EH (cell line): Measurements from ENCODE around the gene SEC61A2.

Source experiments
- DNase-seq: peaks from one replicate; pipeline ENCODE4 v3.0.0-alpha.2; 2015; ENCODE audit warnings: low read depth

The SEC61A2 gene

DNA sequence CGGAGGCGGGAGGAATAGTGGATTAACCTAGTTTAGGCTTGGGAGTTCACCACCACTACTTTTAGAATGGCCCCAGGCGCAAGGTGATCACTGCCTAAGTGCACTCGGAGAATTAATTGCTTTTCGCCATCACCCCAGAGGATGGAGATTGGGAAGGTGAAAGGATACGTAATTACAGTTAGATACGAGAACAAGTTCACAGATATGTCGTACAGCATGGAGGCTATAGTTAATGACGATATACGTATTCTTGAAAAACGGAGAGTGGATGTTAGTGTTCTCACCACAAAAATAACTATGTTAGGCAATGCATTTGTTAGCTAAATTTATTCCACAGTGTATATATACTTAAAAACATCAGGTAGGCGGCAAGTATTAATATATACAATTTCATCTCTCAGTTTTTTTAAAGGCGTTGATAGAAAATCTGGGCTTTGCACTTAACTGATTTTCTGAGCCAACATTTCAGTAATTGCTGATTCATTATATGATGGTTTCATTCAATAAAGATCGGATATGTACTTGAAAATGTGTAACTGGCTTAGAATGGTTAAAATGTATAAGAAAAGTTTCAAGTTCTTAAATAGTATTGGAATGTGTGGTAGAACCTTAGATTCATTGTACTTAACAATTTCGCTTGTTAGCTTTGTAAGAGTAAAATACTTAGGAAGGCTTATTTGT is 67.2 kb downstream of the SEC61A2 start:
- DNase-seq, result no peak

DNA sequence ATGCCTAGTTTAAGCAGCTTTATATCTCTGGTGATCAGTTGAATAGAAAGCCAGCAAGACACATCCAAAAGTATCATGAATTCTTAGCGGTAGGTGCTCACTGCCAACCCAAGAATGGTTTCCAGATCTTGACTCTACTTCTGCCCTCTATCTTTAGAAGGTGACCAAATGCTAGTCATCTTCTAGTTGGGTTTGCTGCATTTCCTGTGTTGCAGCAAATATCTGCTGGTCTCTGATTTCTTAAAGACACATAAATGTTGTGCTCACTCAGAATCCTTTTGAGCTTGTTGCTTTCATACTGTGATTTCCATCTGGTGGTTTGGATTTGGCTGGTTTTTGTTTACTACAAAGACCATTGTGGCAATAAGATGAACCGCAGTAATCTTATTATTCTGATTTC is 68.7 kb downstream of the SEC61A2 start:
- DNase-seq, result no peak

DNA sequence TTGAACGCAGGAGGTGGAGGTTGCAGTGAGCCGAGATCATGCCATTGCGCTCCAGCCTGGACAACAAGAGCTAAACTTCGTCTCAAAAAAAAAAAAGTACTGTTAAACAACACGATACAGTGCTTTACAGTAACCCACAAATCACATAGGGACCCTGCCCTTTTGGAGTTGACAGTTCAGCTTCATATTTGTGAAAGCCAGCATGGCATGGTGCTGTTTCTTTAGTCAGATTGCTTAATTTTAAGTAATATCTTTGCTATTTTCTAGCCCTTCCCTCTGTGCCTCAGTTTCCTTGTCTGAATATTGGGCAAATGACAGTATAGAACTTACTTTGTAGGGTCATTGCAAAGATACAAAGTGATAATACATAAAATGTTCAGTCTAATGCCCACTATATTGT is 71.4 kb downstream of the SEC61A2 start:
- no peak for DNase-seq

GRCh38 chr10:12201543-12201942 is 72.1 kb downstream of the SEC61A2 start:
- DNase-seq, result no peak

DNA sequence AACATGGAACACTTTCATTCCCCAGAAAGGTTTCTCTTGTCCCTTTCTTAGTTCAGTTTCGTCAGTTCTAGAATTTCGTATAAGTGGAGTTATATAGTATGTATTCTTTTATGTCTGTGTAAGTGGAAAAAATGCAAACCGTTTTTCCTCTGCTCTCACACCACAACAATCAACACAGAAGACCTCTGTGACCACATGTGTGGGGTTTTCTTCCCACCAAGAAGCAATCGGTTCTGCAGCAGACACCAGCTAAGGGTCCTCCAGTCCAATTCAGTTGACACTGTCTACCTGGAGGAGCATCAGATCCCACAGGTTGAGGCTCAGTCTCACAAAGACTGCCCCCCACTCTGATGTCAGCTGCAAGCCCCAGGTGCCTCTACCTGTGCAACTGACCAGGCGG is 72.7 kb downstream of the SEC61A2 start:
- DNase-seq, result no peak

DNA sequence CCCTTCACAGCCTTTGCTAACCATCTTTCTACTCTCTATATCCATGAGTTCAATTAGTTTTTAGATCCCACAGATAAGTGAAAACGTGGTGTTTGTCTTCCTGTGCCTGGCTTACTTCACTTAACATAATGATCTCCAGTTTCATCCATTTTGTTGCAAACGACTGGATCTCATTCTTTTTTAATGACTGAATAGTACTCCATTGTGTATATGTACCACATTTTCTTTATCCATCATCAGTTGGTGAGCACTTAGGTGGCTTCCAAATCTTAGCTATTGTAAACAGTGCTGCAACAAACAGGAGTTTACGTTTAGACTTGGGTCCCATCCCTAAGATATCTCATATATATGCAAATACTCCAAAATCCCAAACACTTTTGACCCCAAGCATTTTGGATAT is 75.6 kb downstream of the SEC61A2 start:
- no peak for DNase-seq

- no peak for DNase-seq
These were observed 77.6 kb downstream of the SEC61A2 start for GRCh38 chr10:12207114-12207513.

DNA sequence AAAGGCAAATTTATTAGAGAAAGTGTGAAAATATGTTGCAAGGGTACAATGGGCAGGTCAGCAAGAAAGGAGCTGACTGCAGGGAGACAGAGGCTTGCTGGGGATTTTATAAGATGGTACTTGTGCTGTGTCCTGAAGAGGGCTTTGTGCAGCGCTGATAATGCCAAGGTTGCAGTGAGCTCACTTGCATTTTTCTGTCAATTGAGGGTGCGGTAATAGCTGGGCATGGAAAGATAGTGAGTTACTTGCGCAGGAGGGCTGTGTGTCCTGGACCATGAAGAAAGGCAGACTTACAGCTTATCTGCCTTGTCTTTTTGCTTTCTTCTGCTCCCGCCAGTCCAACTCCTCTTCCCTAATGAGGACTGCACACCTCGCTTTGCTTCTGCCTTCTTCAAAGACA is 79.0 kb downstream of the SEC61A2 start:
- DNase-seq, result no peak

DNA sequence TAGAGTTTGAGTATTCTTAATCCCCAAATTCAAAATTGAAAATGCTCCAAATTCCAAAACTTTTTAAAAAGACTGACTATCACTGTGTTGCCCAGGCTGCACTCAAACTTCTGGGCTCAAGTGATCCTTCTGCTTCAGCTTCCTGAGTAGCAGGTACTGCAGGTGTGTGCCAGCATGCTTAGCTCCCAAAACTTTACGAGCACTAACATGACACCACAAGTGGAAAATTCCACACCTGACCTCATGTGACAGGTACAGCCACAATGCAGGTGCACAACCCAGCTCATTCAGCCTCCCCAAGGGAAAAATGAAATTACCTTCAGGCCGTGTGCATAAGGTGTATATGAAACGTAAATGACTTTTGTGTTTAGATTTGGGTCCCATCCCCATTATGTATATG is 83.0 kb downstream of the SEC61A2 start:
- no peak for DNase-seq

DNA sequence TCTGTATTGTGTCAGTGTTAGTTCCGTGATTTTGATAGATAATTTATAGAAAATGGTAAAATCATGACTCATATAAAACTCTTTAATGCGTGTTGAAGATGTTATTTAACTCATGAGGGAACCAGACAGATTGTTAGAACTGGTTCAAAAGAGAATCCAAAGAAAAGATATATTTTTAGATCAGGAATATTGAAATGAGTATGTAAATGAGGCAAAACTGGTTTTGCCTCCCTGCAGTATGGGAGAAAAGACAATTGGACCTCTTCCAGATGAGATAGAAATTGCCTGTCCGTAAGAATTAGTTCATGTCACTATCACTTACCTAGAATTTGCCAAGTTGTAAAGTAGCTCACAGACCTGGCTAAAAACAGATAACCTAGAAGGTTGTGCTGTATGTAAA is 84.1 kb downstream of the SEC61A2 start:
- DNase-seq, result no peak

DNA sequence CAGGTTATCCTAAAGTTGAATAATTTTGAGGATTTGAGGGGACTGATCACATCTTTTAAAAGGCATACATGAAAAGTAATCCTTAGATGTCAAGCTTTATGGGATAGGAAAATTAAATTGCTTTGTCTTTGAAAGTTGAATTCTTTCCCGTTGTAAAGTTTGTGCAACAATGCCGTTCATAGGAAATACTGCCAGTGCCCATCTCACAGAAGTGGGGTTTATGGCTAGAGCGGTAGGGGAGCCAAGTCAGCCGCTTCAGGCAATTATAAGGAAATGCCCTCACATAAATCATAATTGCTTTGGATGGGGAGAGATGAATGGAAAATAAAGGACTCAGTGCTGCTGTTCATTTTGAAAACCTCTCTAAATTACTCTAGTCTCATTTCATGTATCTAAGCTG is 84.6 kb downstream of the SEC61A2 start:
- no peak for DNase-seq

- DNase-seq, result peak; percentile 64
These were observed 85.3 kb downstream of the SEC61A2 start for GRCh38 chr10:12214763-12215218.
